HG03520 (cell line): Measurements from ENCODE around the gene CLIP4.

ENCODE experiments used
- ATAC-seq: cut with Tn5 transposase; IDR thresholded peaks from one replicate; pipeline ENCODE4 v1.9.1; 2021; ENCODE audit warnings: mild to moderate bottlenecking, moderate library complexity; ENCODE audit not compliant: unreplicated experiment

CLIP4 gene

DNA sequence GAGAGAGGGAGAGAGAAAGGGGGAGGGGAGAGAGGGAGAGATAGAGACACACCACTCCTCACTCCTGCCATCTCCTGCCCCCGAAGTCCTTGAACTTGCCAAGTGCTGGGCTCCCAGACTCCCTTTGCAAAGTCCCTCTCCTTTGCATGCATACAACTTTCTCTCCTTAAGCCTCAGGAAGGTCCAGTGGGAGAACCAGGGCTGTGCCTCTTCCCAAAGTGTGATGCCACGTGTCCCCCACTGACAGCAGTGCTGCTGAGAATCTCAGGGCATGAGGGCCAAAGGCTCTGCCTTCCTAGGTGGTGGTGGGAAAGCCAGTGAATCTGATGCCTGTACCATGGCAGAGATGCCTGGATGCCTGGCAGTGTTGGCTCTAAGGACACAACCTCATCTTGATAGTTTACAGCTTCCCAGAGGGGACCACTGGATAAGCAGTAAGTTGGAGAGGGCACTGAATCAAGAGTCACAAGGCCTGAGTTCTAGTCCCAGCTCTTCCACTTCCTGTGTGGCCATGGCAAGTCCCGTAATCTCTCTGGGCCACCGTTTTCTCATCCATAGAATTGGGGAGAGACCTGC is 103.4 kb downstream of the CLIP4 start:
- ATAC-seq, result no peak

GRCh38 chr2:29219374-29219773 is 104.2 kb downstream of the CLIP4 start:
- ATAC-seq, result no peak

- no peak for ATAC-seq
Measured at GRCh38 chr2:29220506-29221270, 105.5 kb downstream of the CLIP4 start.

DNA sequence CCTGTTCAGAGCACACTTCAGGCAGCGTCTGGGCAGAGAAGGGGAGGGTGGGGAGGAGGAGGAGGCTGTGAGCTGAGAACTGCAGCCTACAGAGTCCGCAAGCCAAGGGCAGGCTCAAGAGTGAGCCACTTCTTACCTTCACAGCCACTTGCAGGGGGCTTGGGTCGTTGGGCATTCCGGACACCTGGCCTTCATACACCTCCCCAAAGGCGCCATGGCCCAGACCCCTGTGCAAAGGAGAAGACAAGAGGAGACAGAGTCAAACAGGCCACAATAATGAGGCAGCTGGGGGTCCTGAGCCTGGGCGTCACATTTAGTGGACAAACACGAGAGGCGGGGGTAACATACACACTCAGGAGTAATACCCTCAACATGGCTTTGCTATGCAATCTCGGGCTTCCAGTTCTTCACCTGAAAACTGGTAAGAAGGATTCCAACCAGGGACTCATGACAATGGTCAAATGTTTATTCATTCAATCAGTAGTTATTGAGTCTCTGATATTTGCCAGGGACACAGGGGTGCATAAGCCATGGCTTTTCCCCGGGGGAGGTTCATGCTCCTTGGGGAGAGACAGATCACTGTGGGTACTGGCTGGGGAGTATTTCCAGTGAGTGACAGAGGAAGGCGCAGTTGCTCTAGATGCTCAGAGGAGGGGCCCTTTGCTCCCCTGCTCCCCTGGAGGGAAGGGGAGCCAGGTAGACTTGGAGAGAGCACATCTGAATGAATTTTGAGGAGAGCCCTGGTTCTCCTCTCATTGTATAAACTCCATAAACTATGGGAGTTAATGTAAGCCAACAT is 107.4 kb downstream of the CLIP4 start:
- no peak for ATAC-seq

DNA sequence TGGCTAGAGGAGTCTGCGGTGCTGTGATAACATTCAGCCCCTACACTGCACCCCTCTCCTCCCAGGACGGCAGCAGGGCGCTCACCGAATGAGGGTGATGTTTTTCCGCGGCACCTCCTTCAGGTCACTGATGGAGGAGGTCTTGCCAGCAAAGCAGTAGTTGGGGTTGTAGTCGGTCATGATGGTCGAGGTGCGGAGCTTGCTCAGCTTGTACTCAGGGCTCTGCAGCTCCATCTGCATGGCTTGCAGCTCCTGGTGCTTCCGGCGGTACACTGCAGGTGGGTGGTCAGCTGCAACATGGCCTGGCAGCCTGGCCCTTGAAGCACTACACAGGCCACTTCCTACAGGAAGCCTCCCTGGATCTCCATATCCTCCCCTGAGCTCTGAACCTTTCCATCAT is 108.0 kb downstream of the CLIP4 start:
- no peak for ATAC-seq

- ATAC-seq, result no peak
Measured at GRCh38 chr2:29223851-29224692, 108.9 kb downstream of the CLIP4 start.

GRCh38 chr2:29224693-29225551 is 109.7 kb downstream of the CLIP4 start:
- no peak for ATAC-seq

DNA sequence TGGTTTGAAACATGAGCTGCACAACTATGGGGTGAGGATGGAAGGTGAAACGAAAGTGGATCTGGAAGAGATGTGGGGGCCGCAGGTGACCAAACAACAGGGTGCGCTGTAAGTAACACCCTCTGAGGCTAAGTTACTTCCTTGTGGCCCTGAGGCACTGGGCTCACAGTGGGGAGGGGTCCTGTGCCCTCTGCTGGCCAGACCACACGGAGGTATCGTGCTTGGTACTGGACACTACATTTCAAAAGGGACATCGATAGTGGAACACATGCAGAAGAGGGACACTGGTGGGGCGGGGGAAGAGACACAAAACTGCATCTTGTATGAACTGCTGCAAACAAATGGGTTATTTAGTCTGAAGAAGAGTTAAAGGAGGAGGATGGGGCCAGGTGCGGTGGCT is 110.6 kb downstream of the CLIP4 start:
- no peak for ATAC-seq

- no peak for ATAC-seq
Measured at GRCh38 chr2:29226375-29226774, 111.2 kb downstream of the CLIP4 start.

GRCh38 chr2:29226808-29227207 is 111.6 kb downstream of the CLIP4 start:
- ATAC-seq, result no peak

- ATAC-seq, result no peak
Measured at GRCh38 chr2:29227935-29228675, 112.9 kb downstream of the CLIP4 start.

DNA sequence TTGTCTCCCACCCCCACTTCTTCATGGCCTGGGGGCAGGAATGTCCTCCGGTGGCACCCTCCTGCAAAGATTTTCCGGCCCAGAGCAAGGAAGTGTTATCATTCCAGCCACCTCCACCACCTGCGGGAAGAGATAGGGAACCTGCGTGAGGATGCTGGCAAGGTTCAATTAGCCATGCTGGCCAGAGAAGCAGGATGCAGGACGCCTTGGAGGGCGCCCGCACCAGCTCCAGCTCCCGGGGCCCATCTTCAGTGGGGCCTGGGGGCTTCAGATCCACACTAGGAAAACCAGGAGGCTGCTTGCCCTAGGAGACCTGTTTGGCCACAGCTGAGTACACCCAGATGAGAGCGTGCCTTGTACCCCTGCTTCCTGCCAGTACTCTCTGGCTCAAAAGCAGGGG is 113.7 kb downstream of the CLIP4 start:
- ATAC-seq, result no peak

DNA sequence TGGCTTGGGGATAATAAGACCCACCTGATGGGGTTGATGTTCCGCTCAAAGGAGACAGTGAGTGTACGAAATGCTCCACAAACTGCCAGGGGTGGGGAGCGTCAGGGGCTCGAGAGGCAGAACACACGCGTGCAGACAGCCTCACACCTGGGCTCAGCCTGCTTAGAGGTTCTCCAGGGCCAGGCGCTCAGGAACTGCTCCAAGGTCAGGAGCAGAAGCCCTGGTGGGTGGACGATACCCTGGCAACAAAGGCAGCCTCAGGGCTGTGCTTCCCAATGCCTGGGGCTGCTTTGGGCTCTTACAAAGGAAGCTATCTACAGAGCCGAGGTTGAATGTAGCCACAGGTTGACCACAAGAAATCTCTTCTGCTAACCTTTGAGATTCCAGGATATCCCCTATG is 114.4 kb downstream of the CLIP4 start:
- no peak for ATAC-seq

GRCh38 chr2:29232041-29232440 is 116.8 kb downstream of the CLIP4 start:
- no peak for ATAC-seq

DNA sequence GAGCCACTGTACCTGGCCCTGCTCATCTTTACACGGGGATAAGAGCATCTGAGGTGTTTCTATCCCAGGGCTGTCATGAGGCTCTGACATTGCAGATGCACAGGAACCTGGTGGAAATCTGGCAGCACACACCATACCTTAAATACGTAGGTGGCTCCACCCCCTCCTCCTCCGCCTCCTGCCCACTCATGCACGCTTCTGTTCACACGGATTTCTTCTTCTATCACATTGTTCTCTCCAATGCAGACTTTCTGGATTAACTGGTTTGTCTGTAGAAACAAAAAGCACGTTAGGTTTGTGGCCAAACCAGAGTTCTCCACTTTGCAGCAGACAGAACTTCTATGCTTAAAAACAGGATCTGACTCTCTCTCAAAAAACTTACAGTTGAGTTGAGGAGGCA is 118.2 kb downstream of the CLIP4 start:
- ATAC-seq, result no peak

- ATAC-seq, result no peak
Measured at GRCh38 chr2:29235411-29235810, 120.2 kb downstream of the CLIP4 start.

DNA sequence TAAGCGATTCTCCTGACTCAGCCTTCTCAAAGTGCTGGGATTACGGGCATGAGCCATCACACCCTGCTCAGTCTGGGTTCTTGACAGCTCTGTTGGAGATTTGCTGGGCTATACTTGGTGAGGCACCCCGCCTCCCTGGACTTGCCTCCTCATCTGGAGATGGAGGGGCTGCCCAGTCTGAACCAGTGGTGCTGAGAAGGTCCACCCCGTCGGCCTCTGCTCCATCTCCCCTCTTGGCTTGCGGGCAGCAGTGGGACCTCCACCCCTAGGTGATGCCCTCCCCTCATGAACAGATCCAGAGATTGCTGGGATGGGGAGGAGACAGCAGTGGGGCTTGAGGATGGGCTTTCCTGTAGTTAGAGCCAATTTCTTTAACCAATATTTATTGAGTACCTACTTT is 120.9 kb downstream of the CLIP4 start:
- ATAC-seq, result no peak

DNA sequence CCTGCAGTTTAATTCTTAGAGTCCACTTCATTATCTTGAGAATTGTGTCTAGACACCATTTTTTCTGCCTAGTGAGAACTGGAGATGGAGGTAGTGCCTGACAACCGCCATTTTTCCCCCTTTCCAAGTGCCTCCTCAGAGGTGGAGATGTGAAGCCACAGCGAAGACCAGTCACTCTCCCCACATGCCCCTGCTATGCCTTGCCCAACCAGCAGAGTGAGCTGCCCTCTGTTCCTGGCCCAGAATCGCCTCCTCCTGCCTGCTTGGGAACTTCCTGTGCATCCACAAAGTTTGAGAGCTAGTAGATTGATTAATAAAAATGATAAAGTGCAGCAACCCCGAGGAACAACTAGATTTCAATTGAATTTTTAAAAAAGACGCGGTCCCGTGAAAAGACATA is 123.3 kb downstream of the CLIP4 start:
- ATAC-seq, result no peak
